B cell (primary cell): ENCODE results near the gene ZNF764. TPM values are rescaled to one million over a fixed set of nuclear protein-coding genes. Genes with fewer than 3 reads are reported as not detected.
A peak's percentile ranks its signal among the peaks of the same experiment; 100 is the strongest.

Experiments used
- ATAC-seq: fragments of 200-7000 bp; cut with Tn5 transposase; one replicate; pipeline ENCODE4 v1.10.0; 2021; ENCODE audit warnings: low read depth, mild to moderate bottlenecking, moderate number of reproducible peaks, moderate library complexity
- CTCF ChIA-PET: fragments of 350-600 bp; sonication (Branson Sonifier 250); formaldehyde crosslinking; loops from one replicate; lab custom pipeline; 2021; ENCODE audit warnings: antibody characterized with exemption, inconsistent platforms; lab: Charles Lee
- POLR2A ChIA-PET: fragments of 350-600 bp; sonication (Branson Sonifier 250); formaldehyde crosslinking; loops from one replicate; lab custom pipeline; 2021; ENCODE audit warnings: antibody characterized with exemption; lab: Charles Lee
- DNase-seq: peaks from one replicate; pipeline ENCODE4 v3.0.0; 2013
- H2AFZ ChIP-seq: 2 replicates; pipeline ENCODE4 v1.6.1; 2012; ENCODE audit warnings: mild to moderate bottlenecking, low read depth, low read length; ENCODE audit not compliant: insufficient read depth, poor library complexity, severe bottlenecking
- H3K27ac ChIP-seq, 2 donors: 1 replicate in 1 of 2; 2 replicates in 1 of 2; pipeline ENCODE4 v1.5.1; 2012 to 2013; ENCODE audit warnings: low read length in 2 of 2, mild to moderate bottlenecking in 2 of 2, moderate library complexity in 1 of 2
- H3K27me3 ChIP-seq, 4 experiments: fragments of 200-600 bp in 1 of 4; sonication (generic) in 1 of 4; replicated peaks in 1 of 4; 1 replicate in 2 of 4; 2 replicates in 2 of 4; pipeline versions ENCODE4 v1.6.1 to v1.7.0; 2013 to 2016; ENCODE audit warnings: low read length in 3 of 4, mild to moderate bottlenecking in 2 of 4, mixed read lengths in 1 of 4, moderate library complexity in 1 of 4; ENCODE audit not compliant: insufficient read depth in 4 of 4, control insufficient read depth in 3 of 4; ENCODE audit errors: control extremely low read depth in 1 of 4
- H3K36me3 ChIP-seq, 2 experiments: replicated peaks in 1 of 2; 1 replicate in 1 of 2; 2 replicates in 1 of 2; pipeline versions ENCODE4 v1.6.1 to v1.7.1; 2013; ENCODE audit warnings: low read length in 1 of 2; ENCODE audit not compliant: insufficient read depth in 2 of 2, control insufficient read depth in 1 of 2; ENCODE audit errors: control extremely low read depth in 1 of 2, extremely low read depth in 1 of 2
- H3K4me1 ChIP-seq, 2 donors: fragments of 200-600 bp in 1 of 2; sonication (generic) in 1 of 2; 1 replicate in 1 of 2; 2 replicates in 1 of 2; pipeline versions ENCODE4 v1.5.1 to v1.6.1; 2013 to 2017; ENCODE audit warnings: low read length in 2 of 2; ENCODE audit not compliant: control insufficient read depth in 2 of 2, insufficient read depth in 2 of 2
- H3K4me2 ChIP-seq: replicated peaks from 2 replicates; pipeline ENCODE3; 2012; ENCODE audit warnings: mild to moderate bottlenecking, low read depth, low read length; ENCODE audit not compliant: poor library complexity, severe bottlenecking
- H3K4me3 ChIP-seq, 5 experiments: fragments of 200-600 bp in 1 of 5; sonication (generic) in 1 of 5; 1 replicate in 3 of 5; 2 replicates in 2 of 5; pipeline versions ENCODE4 v1.5.1 to v1.7.0; 2011 to 2016; ENCODE audit warnings: low read length in 4 of 5, mild to moderate bottlenecking in 4 of 5, low read depth in 2 of 5, control low read depth in 1 of 5, moderate library complexity in 1 of 5; ENCODE audit not compliant: insufficient read depth in 1 of 5; ENCODE audit errors: control extremely low read depth in 1 of 5, extremely low read depth in 1 of 5
- H3K79me2 ChIP-seq: fragments of 200-600 bp; sonication (generic); one replicate; pipeline ENCODE4 v1.6.0; 2016; ENCODE audit warnings: low read length; ENCODE audit not compliant: control insufficient read depth, insufficient read depth
- H3K9ac ChIP-seq: fragments of 200-600 bp; sonication (generic); 2 replicates; pipeline ENCODE4 v1.6.1; 2017; ENCODE audit warnings: mild to moderate bottlenecking, low read length, moderate library complexity
- H3K9me3 ChIP-seq, 3 donors: one replicate each; pipeline versions ENCODE4 v1.6.1 to v1.7.1; 2013; ENCODE audit warnings: low read length in 2 of 3; ENCODE audit not compliant: control insufficient read depth in 2 of 3, insufficient read depth in 1 of 3; ENCODE audit errors: control extremely low read depth in 1 of 3
- H4K20me1 ChIP-seq: 2 replicates; pipeline ENCODE4 v1.6.0; 2012; ENCODE audit warnings: mild to moderate bottlenecking, low read length; ENCODE audit not compliant: insufficient read depth, control insufficient read depth, poor library complexity, severe bottlenecking
- H3K27ac Mint-ChIP-seq: one replicate; pipeline ENCODE4 v1.8.0; 2021; ENCODE audit warnings: mixed read lengths
- H3K27me3 Mint-ChIP-seq: one replicate; pipeline ENCODE4 v1.8.0; 2021; ENCODE audit warnings: mixed read lengths
- H3K4me1 Mint-ChIP-seq: one replicate; pipeline ENCODE4 v1.8.0; 2021; ENCODE audit warnings: mixed read lengths
- H3K4me3 Mint-ChIP-seq: one replicate; pipeline ENCODE4 v1.8.0; 2021; ENCODE audit warnings: mixed read lengths
- H3K9me3 Mint-ChIP-seq: one replicate; pipeline ENCODE4 v1.8.0; 2022; ENCODE audit warnings: mixed read lengths; ENCODE audit not compliant: insufficient read depth
- EZH2 ChIP-seq: IDR thresholded peaks from 2 replicates; pipeline ENCODE4 v1.6.1; 2012; ENCODE audit warnings: borderline replicate concordance, low read depth, mild to moderate bottlenecking, moderate library complexity, low read length; ENCODE audit not compliant: insufficient read depth, poor library complexity, severe bottlenecking
- WGBS: methylation state at CpG from one replicate; pipeline ENCODE4 v1.1.5; 2013; ENCODE audit warnings: missing lambda C conversion rate; ENCODE audit not compliant: insufficient coverage; 5-methylcytosine and 5-hydroxymethylcytosine counted together
- intact Hi-C: fragments of 100-400 bp; cut with micrococcal nuclease; formaldehyde crosslinking; loops from one replicate; pipeline ENCODE4 v1.10.0; 2022
- polyA plus RNA-seq: library from polyadenylated mRNA; depleted of rRNA; stranded (reverse); fragments of >200 nt; gene quantifications from 2 replicates; pipeline ENCODE4 v1.2.3, GENCODE V29; 2012
- total RNA-seq, 2 donors: library from RNA; stranded (reverse); fragments of 120-200 nt in 1 of 2; gene quantifications; 1 replicate in 1 of 2; 2 replicates in 1 of 2; pipeline versions ENCODE4 v1.2.3 to v1.2.4, GENCODE V29; 2013 to 2022
- TF ChIP-seq, protein P1 (sequence below): fragments of 200-600 bp; IDR thresholded peaks from one replicate; pipeline ENCODE4 v1.8.0; 2022; ENCODE audit warnings: antibody characterized with exemption, mild to moderate bottlenecking

Gene ZNF764
- total and polyA plus RNA-seq, 2 donors (not counting 1 experiment from before 2014, with no cell fraction given), result 12.6 to 20.9 TPM

DNA sequence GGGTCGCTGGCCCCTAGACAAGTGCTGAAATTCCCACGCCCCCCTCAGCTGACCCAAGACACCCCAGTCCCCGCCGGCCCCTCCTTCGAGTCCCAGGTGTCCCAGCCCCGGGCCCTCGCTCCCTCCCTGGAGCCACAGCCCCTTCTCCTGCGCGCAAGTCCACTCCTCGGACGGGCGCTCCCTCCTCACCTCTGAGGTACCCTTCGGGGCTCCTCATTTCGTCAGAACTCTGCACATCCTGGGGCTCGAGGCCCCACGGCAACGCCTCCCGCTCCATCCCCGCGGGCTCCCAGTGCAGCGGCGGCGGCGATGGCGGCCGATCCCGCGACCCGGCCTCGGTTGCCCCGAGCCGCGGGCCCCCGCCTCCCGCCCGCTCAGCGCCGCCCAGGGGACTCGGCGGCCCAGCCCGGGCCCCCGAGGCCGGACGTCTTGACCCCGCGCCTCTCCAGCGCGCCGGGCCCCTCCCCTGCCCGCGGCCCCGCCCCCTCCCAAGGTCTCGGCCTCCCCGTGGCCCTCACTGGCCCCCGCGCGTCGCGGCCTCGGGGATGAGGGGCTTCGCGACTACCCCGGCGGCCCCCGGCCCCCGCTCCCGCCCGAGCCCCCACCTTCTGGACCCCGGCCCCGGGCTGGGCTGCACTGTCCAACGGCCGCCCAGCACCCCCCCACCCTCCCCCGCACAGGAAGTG lies 31.9 kb downstream of the ZNF764 start, which contains the start of gene ZNF768:
Gene ZNF768, minus strand, starts transcription at position 430 of the 686 bp plus-strand sequence. Its CDS starts 153 bp downstream, at position 277.
- intact Hi-C loops, result loop anchor here (1.0 to 5.0 kb wide), 7 partner anchors 53 to 173 kb away; partner anchors contain the start of genes ITGAL, SRCAP, TBC1D10B and ZNF785
- under 1% methylated on average over 63 of the region's 73 CpGs for WGBS
- peak within 1 kb of the TSS; percentile 59 to 97 (median 82) for H3K4me3 ChIP-seq
- H3K27me3 ChIP-seq, result no peaks in the 10 kb centered on the region
- Mint-ChIP-seq H3K4me1 (peaks cover 20% of the 10 kb centered on the region), H3K9me3 (no peaks in the 10 kb centered on the region), H3K27me3 (no peaks in the 10 kb centered on the region), H3K4me3 (peak within 1 kb of the TSS; percentile 94), H3K27ac (peak within 1 kb of the TSS; percentile 96)
- no peaks in the 10 kb centered on the region for H4K20me1 ChIP-seq
- ChIA-PET CTCF (interaction anchor here (1.1 to 1.8 kb wide), 8 partner anchors 9 to 96 kb away, joined by 3 to 10 read pairs (median 5); partner anchors contain the start of genes DCTPP1, ZNF747 and ZNF764), POLR2A (interaction anchor here (0.5 to 2.4 kb wide), 11 partner anchors 9 to 347 kb away, joined by 3 to 12 read pairs (median 4); partner anchors contain the start of genes DCTPP1, FBRS, ITGAL and ZNF48)
- H3K9ac ChIP-seq, result peak within 1 kb of the TSS; percentile 94
- peak within 1 kb of the TSS; percentile 87 to 89 for H3K27ac ChIP-seq
- peaks cover 13 to 30% of the 10 kb centered on the region in 2 donors for H3K4me1 ChIP-seq
- no peak for TF ChIP-seq EZH2
- TF ChIP-seq, protein P1, sequence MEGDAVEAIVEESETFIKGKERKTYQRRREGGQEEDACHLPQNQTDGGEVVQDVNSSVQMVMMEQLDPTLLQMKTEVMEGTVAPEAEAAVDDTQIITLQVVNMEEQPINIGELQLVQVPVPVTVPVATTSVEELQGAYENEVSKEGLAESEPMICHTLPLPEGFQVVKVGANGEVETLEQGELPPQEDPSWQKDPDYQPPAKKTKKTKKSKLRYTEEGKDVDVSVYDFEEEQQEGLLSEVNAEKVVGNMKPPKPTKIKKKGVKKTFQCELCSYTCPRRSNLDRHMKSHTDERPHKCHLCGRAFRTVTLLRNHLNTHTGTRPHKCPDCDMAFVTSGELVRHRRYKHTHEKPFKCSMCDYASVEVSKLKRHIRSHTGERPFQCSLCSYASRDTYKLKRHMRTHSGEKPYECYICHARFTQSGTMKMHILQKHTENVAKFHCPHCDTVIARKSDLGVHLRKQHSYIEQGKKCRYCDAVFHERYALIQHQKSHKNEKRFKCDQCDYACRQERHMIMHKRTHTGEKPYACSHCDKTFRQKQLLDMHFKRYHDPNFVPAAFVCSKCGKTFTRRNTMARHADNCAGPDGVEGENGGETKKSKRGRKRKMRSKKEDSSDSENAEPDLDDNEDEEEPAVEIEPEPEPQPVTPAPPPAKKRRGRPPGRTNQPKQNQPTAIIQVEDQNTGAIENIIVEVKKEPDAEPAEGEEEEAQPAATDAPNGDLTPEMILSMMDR, result no peak
- H2AFZ ChIP-seq, result peak within 1 kb of the TSS; percentile 95
- no peaks in the 10 kb centered on the region for H3K9me3 ChIP-seq
- H3K4me2 ChIP-seq, result peak within 1 kb of the TSS; percentile 78
- ATAC-seq (peak; percentile 32), DNase-seq (no peak)
- H3K79me2 ChIP-seq, result peaks cover 14% of the 10 kb centered on the region
- H3K36me3 ChIP-seq, result peaks cover 0 to 10% of the 10 kb centered on the region in 2 experiments
